Adrenal gland (tissue), 5 donors: ENCODE measurements around the gene DAAM2.

ENCODE experiments used
- POLR2A ChIP-seq, 2 donors: fragments of 450-650 bp; IDR thresholded peaks; one replicate each; pipeline ENCODE4 v1.6.1; 2017; ENCODE audit warnings: antibody characterized with exemption in 2 of 2, mild to moderate bottlenecking in 2 of 2, moderate library complexity in 1 of 2
- TF ChIP-seq, protein P1 (sequence below), 6 experiments: fragments of 450-650 bp in 4 of 6; fragments of 200-600 bp in 2 of 6; sonication (generic) in 1 of 6; IDR thresholded peaks; 1 replicate in 5 of 6; 2 replicates in 1 of 6; pipeline versions ENCODE4 v1.5.1 to v1.8.0; 2016 to 2021; ENCODE audit warnings: antibody characterized with exemption in 6 of 6, mild to moderate bottlenecking in 2 of 6, moderate library complexity in 1 of 6
- donor health status: DM: no; HTN: no; CAD: no.

DNA sequence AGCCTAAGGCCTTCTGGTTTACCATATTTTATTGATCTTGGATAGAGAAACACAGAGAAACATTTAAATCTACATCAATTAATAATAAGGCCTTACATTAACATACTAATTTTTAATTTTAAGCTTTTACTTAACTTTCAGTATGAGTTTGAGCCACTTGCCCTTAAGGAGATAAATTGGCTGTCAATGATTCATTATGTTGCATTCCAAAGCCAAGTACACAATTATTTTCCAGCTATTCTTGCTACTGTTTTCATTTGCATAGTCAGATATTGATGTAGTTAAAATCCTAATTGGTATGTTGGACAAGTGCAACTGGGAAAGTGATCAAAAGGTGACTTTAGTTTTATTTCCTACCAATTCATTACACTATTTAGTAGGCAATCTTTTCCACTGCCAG lies 83.9 kb downstream of the DAAM2 start:
- TF ChIP-seq, protein P1, sequence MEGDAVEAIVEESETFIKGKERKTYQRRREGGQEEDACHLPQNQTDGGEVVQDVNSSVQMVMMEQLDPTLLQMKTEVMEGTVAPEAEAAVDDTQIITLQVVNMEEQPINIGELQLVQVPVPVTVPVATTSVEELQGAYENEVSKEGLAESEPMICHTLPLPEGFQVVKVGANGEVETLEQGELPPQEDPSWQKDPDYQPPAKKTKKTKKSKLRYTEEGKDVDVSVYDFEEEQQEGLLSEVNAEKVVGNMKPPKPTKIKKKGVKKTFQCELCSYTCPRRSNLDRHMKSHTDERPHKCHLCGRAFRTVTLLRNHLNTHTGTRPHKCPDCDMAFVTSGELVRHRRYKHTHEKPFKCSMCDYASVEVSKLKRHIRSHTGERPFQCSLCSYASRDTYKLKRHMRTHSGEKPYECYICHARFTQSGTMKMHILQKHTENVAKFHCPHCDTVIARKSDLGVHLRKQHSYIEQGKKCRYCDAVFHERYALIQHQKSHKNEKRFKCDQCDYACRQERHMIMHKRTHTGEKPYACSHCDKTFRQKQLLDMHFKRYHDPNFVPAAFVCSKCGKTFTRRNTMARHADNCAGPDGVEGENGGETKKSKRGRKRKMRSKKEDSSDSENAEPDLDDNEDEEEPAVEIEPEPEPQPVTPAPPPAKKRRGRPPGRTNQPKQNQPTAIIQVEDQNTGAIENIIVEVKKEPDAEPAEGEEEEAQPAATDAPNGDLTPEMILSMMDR (IDR thresholded peaks at IDR 0.05), result no peak
- TF ChIP-seq POLR2A (IDR thresholded peaks at IDR 0.05), result no peak
